SK-N-SH treated with all-trans-retinoic acid at 6 μM for 48 hours (cell line): ENCODE data around the gene RBM17.

Experiments used
- BACH2 ChIP-seq: fragments of 250-450 bp; sonication (Bioruptor Pico); IDR thresholded peaks from 2 replicates; pipeline ENCODE4 v1.9.0; 2021; ENCODE audit warnings: mild to moderate bottlenecking, borderline replicate concordance
- ZFP30 ChIP-seq: fragments of 450-650 bp; formaldehyde crosslinking; IDR thresholded peaks from 2 replicates; pipeline ENCODE4 v1.5.0; 2022; ENCODE audit warnings: mild to moderate bottlenecking, moderate library complexity

GRCh38 chr10:6040205-6040604, 48.6 kb upstream of the RBM17 start:
- TF ChIP-seq ZFP30 (CRISPR knock-in tag) (no peak), BACH2 (CRISPR knock-in tag) (no peak)
